Calu3 (cell line): ENCODE measurements around the gene ALKBH4. TPM values are rescaled to one million over a fixed set of nuclear protein-coding genes. Genes with fewer than 3 reads are reported as not detected.
A peak's percentile ranks its signal among the peaks of the same experiment; 100 is the strongest.

ENCODE experiments used
- BruUV-seq: library from RNA; stranded (reverse); fragments of 400-500 nt; replicated peaks from 2 replicates; lab custom pipeline; 2021; lab: Mats Ljungman, UMichigan
- CTCF ChIA-PET: fragments of 300-600 bp; sonication (Branson Sonifier 250); formaldehyde crosslinking; loops from one replicate; lab custom pipeline; 2022; ENCODE audit warnings: antibody characterized with exemption; lab: Charles Lee
- DNase-seq: peaks from one replicate; pipeline ENCODE4 v3.0.0; 2022
- H3K27ac Mint-ChIP-seq: one replicate; pipeline ENCODE4 v1.8.0; 2022; ENCODE audit warnings: mixed read lengths; ENCODE audit not compliant: unreplicated experiment
- H3K27me3 Mint-ChIP-seq: one replicate; pipeline ENCODE4 v1.8.0; 2022; ENCODE audit warnings: mixed read lengths; ENCODE audit not compliant: unreplicated experiment
- H3K36me3 Mint-ChIP-seq: one replicate; pipeline ENCODE4 v1.8.0; 2022; ENCODE audit warnings: mild to moderate bottlenecking, moderate library complexity, mixed read lengths; ENCODE audit not compliant: insufficient read depth, unreplicated experiment
- H3K4me1 Mint-ChIP-seq: one replicate; pipeline ENCODE4 v1.8.0; 2022; ENCODE audit warnings: mild to moderate bottlenecking, low read depth, mixed read lengths; ENCODE audit not compliant: unreplicated experiment
- H3K4me3 Mint-ChIP-seq: one replicate; pipeline ENCODE4 v1.8.0; 2022; ENCODE audit warnings: mild to moderate bottlenecking, low read depth, moderate library complexity, mixed read lengths; ENCODE audit not compliant: unreplicated experiment
- H3K9me3 Mint-ChIP-seq: one replicate; pipeline ENCODE4 v1.8.0; 2022; ENCODE audit warnings: low read depth, mixed read lengths; ENCODE audit not compliant: unreplicated experiment
- intact Hi-C: fragments of 100-400 bp; cut with micrococcal nuclease; formaldehyde crosslinking; loops from one replicate; pipeline ENCODE4 v1.10.0; 2022; ENCODE audit not compliant: unreplicated experiment
- total RNA-seq: library from RNA; stranded (reverse); gene quantifications from 2 replicates; pipeline ENCODE4 v1.2.3, GENCODE V29; 2022
- TF ChIP-seq, protein P1 (sequence below): fragments of 200-600 bp; IDR thresholded peaks from one replicate; pipeline ENCODE4 v1.8.0; 2022; ENCODE audit warnings: antibody characterized with exemption; ENCODE audit not compliant: unreplicated experiment

Gene ALKBH4
- total RNA-seq, 1 experiment from 2014 or later, result 5.4 TPM

DNA sequence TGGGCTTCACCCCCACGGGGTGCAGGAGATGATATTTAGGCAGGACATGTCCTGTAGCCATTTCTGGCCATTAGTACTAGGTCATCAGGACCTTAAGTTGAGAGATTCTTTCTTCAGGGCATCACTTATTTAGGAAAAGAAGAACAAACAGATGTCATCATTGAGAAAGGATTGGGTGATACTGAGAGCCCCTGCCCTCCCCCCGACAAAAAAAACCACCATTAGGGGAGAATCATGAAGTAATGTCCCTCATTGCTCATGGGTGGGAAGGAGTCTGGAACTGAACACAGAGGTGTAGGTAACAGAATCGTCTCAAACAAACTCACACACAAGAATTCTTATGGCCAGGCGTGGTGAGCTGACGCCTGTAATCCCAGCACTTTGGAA is 37.7 kb downstream of the ALKBH4 start:
- Mint-ChIP-seq H3K36me3 (peaks cover 14% of the 10 kb centered on the region), H3K9me3 (no peaks in the 10 kb centered on the region), H3K4me3 (no peak overlapping the region), H3K4me1 (no peaks in the 10 kb centered on the region), H3K27ac (no peak overlapping the region), H3K27me3 (no peaks in the 10 kb centered on the region)
- no peak for DNase-seq
- no TSS peak for BruUV-seq
- TF ChIP-seq, protein P1, sequence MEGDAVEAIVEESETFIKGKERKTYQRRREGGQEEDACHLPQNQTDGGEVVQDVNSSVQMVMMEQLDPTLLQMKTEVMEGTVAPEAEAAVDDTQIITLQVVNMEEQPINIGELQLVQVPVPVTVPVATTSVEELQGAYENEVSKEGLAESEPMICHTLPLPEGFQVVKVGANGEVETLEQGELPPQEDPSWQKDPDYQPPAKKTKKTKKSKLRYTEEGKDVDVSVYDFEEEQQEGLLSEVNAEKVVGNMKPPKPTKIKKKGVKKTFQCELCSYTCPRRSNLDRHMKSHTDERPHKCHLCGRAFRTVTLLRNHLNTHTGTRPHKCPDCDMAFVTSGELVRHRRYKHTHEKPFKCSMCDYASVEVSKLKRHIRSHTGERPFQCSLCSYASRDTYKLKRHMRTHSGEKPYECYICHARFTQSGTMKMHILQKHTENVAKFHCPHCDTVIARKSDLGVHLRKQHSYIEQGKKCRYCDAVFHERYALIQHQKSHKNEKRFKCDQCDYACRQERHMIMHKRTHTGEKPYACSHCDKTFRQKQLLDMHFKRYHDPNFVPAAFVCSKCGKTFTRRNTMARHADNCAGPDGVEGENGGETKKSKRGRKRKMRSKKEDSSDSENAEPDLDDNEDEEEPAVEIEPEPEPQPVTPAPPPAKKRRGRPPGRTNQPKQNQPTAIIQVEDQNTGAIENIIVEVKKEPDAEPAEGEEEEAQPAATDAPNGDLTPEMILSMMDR, result no peak
- CTCF ChIA-PET, result no interaction called here
- intact Hi-C loops, result no loop called here

DNA sequence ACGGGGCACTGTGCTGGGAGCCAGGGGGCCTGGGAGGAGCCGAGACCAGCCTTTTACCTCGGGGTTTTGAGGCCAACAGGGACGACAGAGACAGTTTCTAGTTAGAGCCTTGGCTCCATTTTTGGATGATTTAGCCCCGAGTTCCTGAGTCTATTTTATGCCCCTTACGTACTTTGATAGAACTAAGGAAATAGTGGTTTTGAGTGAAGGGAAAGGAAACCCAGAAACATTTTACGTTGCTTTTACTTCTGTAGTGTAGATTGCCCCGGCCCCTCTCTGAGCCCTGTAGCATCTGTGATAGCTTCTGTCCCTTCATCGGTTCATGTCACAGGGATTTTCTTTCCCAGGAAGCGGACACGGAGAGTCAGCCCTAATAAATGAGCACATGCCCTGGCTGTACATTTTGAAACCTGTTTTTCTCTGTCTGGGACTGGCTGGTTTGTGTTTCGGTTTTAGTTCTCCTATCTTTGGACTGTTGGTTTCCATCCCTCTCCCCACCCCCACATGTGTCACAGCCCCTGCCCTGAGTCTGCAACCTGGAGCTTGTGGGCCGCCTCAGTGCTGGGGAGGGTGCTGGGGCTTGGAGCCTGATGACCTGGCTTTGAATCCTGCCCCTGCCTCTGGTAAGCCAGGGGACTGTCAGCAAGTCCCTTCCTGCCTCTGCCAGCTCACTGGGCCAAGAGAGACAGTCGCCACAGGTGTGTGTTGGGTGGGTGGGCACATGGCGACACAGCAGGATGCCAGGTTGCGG is 38.2 kb downstream of the ALKBH4 start:
- H3K4me1 Mint-ChIP-seq, result no peaks in the 10 kb centered on the region
- no peaks in the 10 kb centered on the region for H3K9me3 Mint-ChIP-seq
- intact Hi-C loops, result no loop called here
- DNase-seq, result no peak
- no TSS peak for BruUV-seq
- H3K27me3 Mint-ChIP-seq, result no peaks in the 10 kb centered on the region
- no peak overlapping the region for H3K27ac Mint-ChIP-seq
- H3K36me3 Mint-ChIP-seq, result peaks cover 14% of the 10 kb centered on the region
- TF ChIP-seq, protein P1, result no peak
- H3K4me3 Mint-ChIP-seq, result no peak overlapping the region
- CTCF ChIA-PET, result no interaction called here

DNA sequence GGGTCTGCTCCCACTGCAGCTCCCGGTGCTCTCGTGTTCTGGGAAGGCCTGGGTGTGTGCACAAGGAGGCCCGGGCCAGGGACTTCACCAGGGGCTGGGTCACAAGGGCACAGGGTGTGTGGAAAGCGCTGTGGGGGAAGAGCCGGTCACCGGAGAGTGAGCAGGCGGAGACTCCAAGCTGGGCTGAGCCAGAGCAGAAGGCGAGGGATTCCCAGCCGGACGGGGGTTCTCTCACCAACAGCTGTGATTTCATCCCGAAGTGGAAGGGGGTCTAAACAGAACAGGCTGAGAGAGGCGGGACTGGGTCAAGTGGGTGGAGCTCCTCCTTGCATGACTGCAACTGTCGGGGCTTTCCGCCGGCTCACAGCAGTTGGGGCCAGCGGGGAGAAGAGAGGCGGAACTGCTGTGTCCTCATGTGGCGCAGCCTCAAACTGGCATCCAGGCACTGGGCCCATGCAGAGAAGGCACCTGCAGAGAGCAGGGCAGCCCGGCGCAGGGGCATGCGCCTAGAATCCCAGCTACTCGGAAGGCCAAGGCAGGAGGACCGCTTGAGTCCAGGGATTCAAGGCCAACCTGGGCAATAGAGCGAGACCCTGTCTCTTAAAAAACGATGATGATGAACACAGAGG is 38.9 kb downstream of the ALKBH4 start:
- BruUV-seq, result TSS peak; percentile 62
- DNase-seq, result no peak
- TF ChIP-seq, protein P1, result no peak
- Mint-ChIP-seq H3K27me3 (no peaks in the 10 kb centered on the region), H3K9me3 (no peaks in the 10 kb centered on the region), H3K4me3 (no peak overlapping the region), H3K36me3 (peaks cover 14% of the 10 kb centered on the region), H3K27ac (no peak overlapping the region), H3K4me1 (no peaks in the 10 kb centered on the region)
- CTCF ChIA-PET, result no interaction called here
- intact Hi-C loops, result no loop called here

DNA sequence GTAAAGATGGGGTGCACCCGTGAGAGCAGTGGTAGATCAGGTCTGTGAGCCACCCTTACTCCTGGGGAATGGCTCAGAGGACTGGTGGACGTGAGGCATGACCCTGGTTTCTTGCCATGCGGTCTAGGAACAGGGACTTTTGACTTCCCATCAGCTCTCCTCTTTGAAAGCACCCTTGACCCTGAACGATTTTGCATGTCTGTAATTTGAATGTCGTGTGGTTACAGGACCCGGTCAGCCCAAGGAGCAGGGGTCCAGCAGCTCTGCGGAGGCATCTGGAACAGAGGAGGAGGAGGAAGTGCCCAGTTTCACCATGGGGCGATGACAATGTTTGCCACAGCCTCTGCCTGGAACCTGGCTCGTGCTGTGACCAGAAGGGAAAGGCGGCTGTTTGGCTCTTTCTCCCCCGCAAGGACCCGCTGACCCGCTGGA is 39.9 kb downstream of the ALKBH4 start:
- Mint-ChIP-seq H3K4me3 (no peak overlapping the region), H3K27ac (no peak overlapping the region)

More for the DNA sequence above, 39.9 kb downstream of the ALKBH4 start:
- BruUV-seq, result no TSS peak
- TF ChIP-seq, protein P1, result no peak
- H3K4me1 Mint-ChIP-seq, result no peaks in the 10 kb centered on the region
- H3K27me3 Mint-ChIP-seq, result no peaks in the 10 kb centered on the region
- CTCF ChIA-PET, result no interaction called here
- intact Hi-C loops, result no loop called here
- peaks cover 15% of the 10 kb centered on the region for H3K36me3 Mint-ChIP-seq
- no peaks in the 10 kb centered on the region for H3K9me3 Mint-ChIP-seq
- DNase-seq, result no peak
